ENCODE measurements around the gene LCORL.

- TF ChIP-seq SIX5 (IDR thresholded peaks at IDR 0.05; ENCODE audit: borderline replicate concordance in 1 of 2, insufficient read depth in 1 of 2, low read depth in 1 of 2, low read length in 2 of 2) (no peak), ZNF609 (CRISPR knock-in tag; IDR thresholded peaks at IDR 0.05; ENCODE audit: borderline replicate concordance) (no peak), TAF1 (IDR thresholded peaks at IDR 0.05; ENCODE audit: control insufficient read depth, extremely low read depth, insufficient read depth, low read length, severe bottlenecking) (no peak), NR3C1 (CRISPR knock-in tag; IDR thresholded peaks at IDR 0.05) (no peak), HDAC2 (IDR thresholded peaks at IDR 0.05) (no peak), RFX1 (IDR thresholded peaks at IDR 0.05) (no peak), ETV5 (CRISPR knock-in tag; IDR thresholded peaks at IDR 0.05; ENCODE audit: low read depth) (no peak), HDAC1 (IDR thresholded peaks at IDR 0.05) (no peak)
Observed at GRCh38 chr4:18012134-18012806, 9.3 kb downstream of the LCORL start.

Data from K562 (cell line).